Osteocyte (in vitro differentiated cells): Measurements from ENCODE around the gene MEGF9. TPM values are rescaled to one million over a fixed set of nuclear protein-coding genes. Genes with fewer than 3 reads are reported as not detected.
A peak's percentile ranks its signal among the peaks of the same experiment; 100 is the strongest.

Experiments used
- DNase-seq: peaks from one replicate; pipeline ENCODE4 v3.0.0; 2021; ENCODE audit warnings: mixed read lengths; ENCODE audit not compliant: unreplicated experiment; ENCODE audit errors: extremely low spot score
- H3K27ac Mint-ChIP-seq: one replicate; pipeline ENCODE4 v1.8.0; 2021; ENCODE audit warnings: mild to moderate bottlenecking, mixed read lengths; ENCODE audit not compliant: unreplicated experiment
- H3K27me3 Mint-ChIP-seq: one replicate; pipeline ENCODE4 v1.8.0; 2021; ENCODE audit warnings: mixed read lengths; ENCODE audit not compliant: unreplicated experiment
- H3K36me3 Mint-ChIP-seq: one replicate; pipeline ENCODE4 v1.8.0; 2021; ENCODE audit warnings: mixed read lengths; ENCODE audit not compliant: unreplicated experiment
- H3K4me1 Mint-ChIP-seq: one replicate; pipeline ENCODE4 v1.8.0; 2021; ENCODE audit warnings: mixed read lengths; ENCODE audit not compliant: unreplicated experiment
- H3K4me3 Mint-ChIP-seq: one replicate; pipeline ENCODE4 v1.8.0; 2021; ENCODE audit warnings: mild to moderate bottlenecking, moderate library complexity, mixed read lengths; ENCODE audit not compliant: unreplicated experiment
- H3K9me3 Mint-ChIP-seq: one replicate; pipeline ENCODE4 v1.8.0; 2021; ENCODE audit warnings: mixed read lengths; ENCODE audit not compliant: unreplicated experiment
- total RNA-seq: library from RNA; stranded (reverse); gene quantifications from 2 replicates; pipeline ENCODE4 v1.2.1, GENCODE V29; 2021
- TF ChIP-seq, protein P1 (sequence below): fragments of 200-600 bp; sonication (generic); IDR thresholded peaks from 2 replicates; pipeline ENCODE4 v1.5.0; 2021; ENCODE audit warnings: antibody characterized with exemption, mild to moderate bottlenecking, moderate library complexity

MEGF9 gene
- total RNA-seq, 1 donor from 2014 or later = 21.4 TPM

DNA sequence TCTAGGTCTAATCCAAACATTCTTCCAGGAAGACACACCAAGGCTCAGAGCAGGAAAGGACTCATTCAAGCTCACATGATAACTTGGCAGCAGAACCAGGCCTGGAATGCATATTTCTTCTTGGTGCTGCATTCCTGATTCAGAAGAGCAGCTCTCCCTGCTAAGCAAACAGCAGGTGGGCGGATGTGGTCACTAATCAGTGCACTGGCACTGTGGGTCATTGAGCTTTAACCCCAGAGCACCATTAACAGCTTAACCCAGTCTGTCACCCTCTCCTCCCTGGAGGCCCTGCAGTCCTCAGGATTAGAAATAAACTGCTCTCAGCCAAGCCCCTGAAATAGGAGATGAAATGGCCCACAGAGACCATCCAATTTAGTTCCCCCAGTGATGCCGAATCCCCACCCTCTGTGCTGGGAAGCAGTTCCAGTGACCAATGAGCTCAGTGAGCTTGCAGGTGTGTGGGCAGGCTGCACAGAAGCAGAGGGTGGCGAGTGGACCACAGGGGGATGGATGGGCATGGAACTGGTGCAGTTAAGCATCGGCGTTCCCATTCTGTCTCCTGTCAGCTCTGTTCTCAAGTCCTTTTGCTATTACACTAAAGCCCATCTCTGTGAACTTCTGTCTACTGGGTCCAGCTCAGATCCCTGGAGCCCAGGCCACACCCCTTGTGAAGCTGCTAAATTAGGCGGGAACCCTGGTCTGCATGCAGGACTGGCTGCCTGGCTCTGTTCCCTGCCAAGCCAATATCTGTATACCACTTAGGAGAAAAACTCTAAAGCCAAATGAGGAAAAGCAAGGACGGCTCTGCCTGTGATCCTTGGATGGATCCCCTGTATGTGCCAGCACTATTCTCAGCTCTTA lies 16.6 kb upstream of the MEGF9 start:
- Mint-ChIP-seq H3K9me3 (no peaks in the 10 kb centered on the region), H3K36me3 (no peaks in the 10 kb centered on the region), H3K27me3 (no peaks in the 10 kb centered on the region), H3K4me1 (peaks cover 27% of the 10 kb centered on the region), H3K27ac (peak overlapping the region; percentile 12), H3K4me3 (no peak overlapping the region)
- DNase-seq = no peak
- TF ChIP-seq, protein P1, sequence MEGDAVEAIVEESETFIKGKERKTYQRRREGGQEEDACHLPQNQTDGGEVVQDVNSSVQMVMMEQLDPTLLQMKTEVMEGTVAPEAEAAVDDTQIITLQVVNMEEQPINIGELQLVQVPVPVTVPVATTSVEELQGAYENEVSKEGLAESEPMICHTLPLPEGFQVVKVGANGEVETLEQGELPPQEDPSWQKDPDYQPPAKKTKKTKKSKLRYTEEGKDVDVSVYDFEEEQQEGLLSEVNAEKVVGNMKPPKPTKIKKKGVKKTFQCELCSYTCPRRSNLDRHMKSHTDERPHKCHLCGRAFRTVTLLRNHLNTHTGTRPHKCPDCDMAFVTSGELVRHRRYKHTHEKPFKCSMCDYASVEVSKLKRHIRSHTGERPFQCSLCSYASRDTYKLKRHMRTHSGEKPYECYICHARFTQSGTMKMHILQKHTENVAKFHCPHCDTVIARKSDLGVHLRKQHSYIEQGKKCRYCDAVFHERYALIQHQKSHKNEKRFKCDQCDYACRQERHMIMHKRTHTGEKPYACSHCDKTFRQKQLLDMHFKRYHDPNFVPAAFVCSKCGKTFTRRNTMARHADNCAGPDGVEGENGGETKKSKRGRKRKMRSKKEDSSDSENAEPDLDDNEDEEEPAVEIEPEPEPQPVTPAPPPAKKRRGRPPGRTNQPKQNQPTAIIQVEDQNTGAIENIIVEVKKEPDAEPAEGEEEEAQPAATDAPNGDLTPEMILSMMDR = no peak

DNA sequence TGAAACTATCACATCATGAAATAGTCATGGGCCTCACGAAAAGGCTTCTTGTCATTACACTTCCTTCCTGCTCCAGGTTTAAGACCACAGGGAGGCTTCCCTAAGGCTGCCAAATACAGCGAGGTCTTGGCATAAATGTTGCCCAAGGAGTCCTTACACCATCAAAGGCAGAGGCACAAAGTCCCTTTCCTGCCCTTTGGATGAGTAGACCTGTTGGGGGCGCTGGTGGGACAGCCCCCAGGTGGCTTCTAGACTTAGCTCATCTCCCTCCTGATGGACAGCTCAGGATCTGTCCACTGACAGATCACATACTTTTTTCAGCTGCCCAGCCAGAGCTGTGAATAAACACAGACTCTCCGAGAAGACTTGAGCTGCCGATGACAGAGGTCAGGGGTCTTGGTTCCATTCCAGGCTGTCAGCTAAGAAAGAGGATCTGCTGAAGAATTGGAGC lies 15.5 kb upstream of the MEGF9 start:
- H3K36me3 Mint-ChIP-seq = no peaks in the 10 kb centered on the region
- peaks cover 27% of the 10 kb centered on the region for H3K4me1 Mint-ChIP-seq
- H3K27ac Mint-ChIP-seq = peak overlapping the region; percentile 34
- TF ChIP-seq, protein P1 = peak; percentile 33
- DNase-seq = no peak
- H3K27me3 Mint-ChIP-seq = no peaks in the 10 kb centered on the region
- no peaks in the 10 kb centered on the region for H3K9me3 Mint-ChIP-seq
- H3K4me3 Mint-ChIP-seq = no peak overlapping the region

DNA sequence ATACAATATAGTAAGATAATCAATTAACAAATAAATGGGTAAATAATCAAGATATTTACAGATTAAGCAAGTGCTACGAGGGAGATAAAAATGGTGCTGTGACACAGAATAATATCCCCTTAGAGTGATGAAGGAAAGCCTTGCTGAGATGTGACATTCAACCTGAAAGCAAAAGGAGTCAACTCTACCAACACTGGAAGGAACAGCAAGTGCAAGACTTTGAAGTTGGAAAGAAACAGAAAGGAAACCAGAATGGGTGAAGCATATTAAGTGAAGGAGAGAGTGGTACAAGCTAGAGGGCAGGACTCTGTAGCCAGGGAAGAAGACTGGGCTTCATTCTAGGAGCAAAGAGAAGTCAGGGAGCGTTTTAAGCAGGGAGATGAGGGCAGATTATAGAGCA lies 12.2 kb upstream of the MEGF9 start:
- Mint-ChIP-seq H3K9me3 (no peaks in the 10 kb centered on the region), H3K36me3 (no peaks in the 10 kb centered on the region), H3K27me3 (no peaks in the 10 kb centered on the region), H3K27ac (no peak overlapping the region), H3K4me3 (no peak overlapping the region), H3K4me1 (peaks cover 21% of the 10 kb centered on the region)
- DNase-seq = no peak
- TF ChIP-seq, protein P1 = no peak

DNA sequence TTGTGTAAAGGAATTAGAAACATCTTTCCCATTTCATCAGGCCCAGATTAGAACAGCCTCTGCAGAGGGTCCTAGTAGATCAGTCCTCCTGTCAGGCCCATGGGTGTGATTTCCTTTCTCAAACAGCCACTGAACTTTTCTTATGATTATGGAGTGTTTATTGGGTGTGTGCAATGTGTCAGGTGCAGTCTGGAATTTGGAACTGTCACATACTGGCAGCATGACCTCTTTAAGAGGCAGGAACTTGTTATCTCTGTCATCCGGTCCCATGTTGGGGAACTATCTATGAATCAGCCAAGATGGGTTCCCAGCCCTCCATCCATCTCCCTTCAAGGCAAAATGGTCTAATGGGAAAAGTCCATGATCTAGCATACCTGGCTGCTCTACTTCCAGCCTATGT lies 11.6 kb upstream of the MEGF9 start:
- no peaks in the 10 kb centered on the region for H3K27me3 Mint-ChIP-seq
- H3K4me1 Mint-ChIP-seq = peaks cover 15% of the 10 kb centered on the region
- TF ChIP-seq, protein P1 = no peak
- no peak for DNase-seq
- no peak overlapping the region for H3K4me3 Mint-ChIP-seq
- no peak overlapping the region for H3K27ac Mint-ChIP-seq
- no peaks in the 10 kb centered on the region for H3K36me3 Mint-ChIP-seq
- no peaks in the 10 kb centered on the region for H3K9me3 Mint-ChIP-seq

DNA sequence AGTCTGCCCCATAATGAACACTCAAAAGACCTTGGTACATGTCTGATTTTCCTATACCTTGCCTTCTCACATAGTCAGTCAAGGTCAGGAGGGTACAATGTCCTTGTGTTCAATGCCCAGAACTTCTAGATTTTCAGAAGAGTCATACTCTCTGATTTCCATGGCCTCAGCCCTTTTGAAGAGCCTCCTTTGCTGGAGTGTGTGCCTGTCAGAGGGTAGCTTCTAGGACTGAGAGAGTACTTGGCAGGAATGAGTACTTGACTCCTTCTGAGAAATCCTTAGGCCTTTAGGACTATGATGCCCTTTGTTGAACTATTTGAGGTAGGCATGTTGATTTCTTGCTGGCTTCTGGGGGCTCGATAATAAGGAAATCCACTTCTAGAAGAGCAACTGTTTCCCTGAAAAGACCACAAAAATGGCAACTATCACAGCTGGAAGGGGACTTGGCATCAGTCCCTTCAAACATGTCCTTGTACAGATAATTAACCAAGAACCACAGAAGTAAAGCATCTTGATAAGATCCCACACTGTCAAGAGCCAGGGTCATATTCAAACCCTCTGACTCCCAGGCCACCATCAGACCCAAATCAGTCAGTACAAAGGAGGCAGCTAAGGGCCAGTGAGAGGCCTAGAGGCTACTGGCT lies 10.6 kb upstream of the MEGF9 start:
- Mint-ChIP-seq H3K27me3 (no peaks in the 10 kb centered on the region), H3K4me3 (no peak overlapping the region), H3K27ac (no peak overlapping the region), H3K36me3 (no peaks in the 10 kb centered on the region), H3K4me1 (peaks cover 5% of the 10 kb centered on the region), H3K9me3 (no peaks in the 10 kb centered on the region)
- TF ChIP-seq, protein P1 = no peak
- DNase-seq = no peak
